ENCODE data around the gene HOPX. TPM values are rescaled to one million over a fixed set of nuclear protein-coding genes. Genes with fewer than 3 reads are reported as not detected.

HOPX gene
- total and polyA plus RNA-seq, 4 donors, result 144 to 792 (median 590) TPM

DNA sequence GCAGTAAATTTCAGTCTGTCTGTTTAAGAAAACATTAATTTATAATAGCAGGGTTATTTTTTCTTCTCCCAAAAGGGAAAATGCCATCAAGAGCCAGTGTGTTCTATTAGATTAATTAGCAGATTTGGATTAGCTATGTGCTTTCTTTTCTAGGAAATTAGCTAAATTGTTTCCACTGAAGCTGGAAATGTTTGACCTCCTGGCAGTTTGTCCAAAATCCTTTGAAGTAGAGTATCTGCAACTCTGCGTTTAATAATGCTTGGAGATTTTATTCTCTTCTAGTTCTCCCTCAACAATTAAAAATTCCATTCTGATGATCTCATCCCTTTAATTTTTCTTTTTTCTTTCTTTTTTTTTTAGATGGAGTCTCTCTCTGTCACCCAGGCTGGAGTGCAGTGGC is 27.1 kb upstream of the HOPX start:
- Histone ChIP-seq H3K36me3 (ENCODE audit: control insufficient read depth in 4 of 4, insufficient read depth in 4 of 4, low read length in 4 of 4) (no peaks in the 10 kb centered on the region), H3K27me3 (ENCODE audit: control insufficient read depth in 3 of 3, insufficient read depth in 3 of 3, low read length in 2 of 3) (no peaks in the 10 kb centered on the region), H3K27ac (ENCODE audit: low read depth in 1 of 2, low read length in 1 of 2) (no peak overlapping the region), H3K4me3 (no peak overlapping the region), H3K9me3 (ENCODE audit: control insufficient read depth in 4 of 4, insufficient read depth in 3 of 4, low read length in 3 of 4) (peaks cover 0 to 4% (median 1%) of the 10 kb centered on the region in 4 donors), H3K9ac (ENCODE audit: insufficient read depth in 1 of 2, low read length in 2 of 2) (no peak overlapping the region), H3K4me1 (ENCODE audit: control insufficient read depth in 5 of 5, insufficient read depth in 5 of 5, low read length in 5 of 5) (peaks cover 0 to 12% (median 2%) of the 10 kb centered on the region in 5 donors)
- 63 to 85% methylated on average over 1 of the region's 1 CpG for WGBS, 2 donors
- ATAC-seq (ENCODE audit: insufficient read depth, low FRiP score) (no peak), DNase-seq (peak in 2 of 3 donors; percentile 30 to 46)
- TF ChIP-seq, protein P1, sequence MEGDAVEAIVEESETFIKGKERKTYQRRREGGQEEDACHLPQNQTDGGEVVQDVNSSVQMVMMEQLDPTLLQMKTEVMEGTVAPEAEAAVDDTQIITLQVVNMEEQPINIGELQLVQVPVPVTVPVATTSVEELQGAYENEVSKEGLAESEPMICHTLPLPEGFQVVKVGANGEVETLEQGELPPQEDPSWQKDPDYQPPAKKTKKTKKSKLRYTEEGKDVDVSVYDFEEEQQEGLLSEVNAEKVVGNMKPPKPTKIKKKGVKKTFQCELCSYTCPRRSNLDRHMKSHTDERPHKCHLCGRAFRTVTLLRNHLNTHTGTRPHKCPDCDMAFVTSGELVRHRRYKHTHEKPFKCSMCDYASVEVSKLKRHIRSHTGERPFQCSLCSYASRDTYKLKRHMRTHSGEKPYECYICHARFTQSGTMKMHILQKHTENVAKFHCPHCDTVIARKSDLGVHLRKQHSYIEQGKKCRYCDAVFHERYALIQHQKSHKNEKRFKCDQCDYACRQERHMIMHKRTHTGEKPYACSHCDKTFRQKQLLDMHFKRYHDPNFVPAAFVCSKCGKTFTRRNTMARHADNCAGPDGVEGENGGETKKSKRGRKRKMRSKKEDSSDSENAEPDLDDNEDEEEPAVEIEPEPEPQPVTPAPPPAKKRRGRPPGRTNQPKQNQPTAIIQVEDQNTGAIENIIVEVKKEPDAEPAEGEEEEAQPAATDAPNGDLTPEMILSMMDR (IDR thresholded peaks at IDR 0.05; ENCODE audit: control extremely low read depth, extremely low read depth), result no peak

DNA sequence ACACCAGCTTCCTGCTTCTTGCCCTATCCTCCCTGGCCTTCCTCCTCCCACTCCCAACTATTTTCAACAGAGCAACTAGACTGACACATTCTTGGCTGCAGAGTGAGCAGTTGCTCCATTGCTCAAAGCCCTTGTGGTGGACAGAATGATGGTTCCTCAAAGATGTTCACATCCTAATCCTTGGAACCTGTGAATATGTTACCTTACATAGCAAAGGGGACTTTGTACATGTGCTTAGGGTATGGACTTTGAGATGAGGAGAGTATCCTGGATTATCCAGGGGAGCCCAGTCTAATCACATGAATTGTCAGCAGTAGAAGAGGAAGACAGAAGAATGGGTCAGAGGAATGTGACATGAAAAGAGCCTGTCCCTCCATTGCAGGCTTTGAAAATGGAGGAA is 24.9 kb upstream of the HOPX start:
- Histone ChIP-seq H3K4me1 (ENCODE audit: control insufficient read depth in 5 of 5, insufficient read depth in 5 of 5, low read length in 5 of 5) (peaks cover 0 to 12% (median 2%) of the 10 kb centered on the region in 5 donors), H3K36me3 (ENCODE audit: control insufficient read depth in 4 of 4, insufficient read depth in 4 of 4, low read length in 4 of 4) (no peaks in the 10 kb centered on the region), H3K9ac (ENCODE audit: insufficient read depth in 1 of 2, low read length in 2 of 2) (no peak overlapping the region), H3K27ac (ENCODE audit: low read depth in 1 of 2, low read length in 1 of 2) (no peak overlapping the region), H3K27me3 (ENCODE audit: control insufficient read depth in 3 of 3, insufficient read depth in 3 of 3, low read length in 2 of 3) (no peaks in the 10 kb centered on the region), H3K4me3 (no peak overlapping the region), H3K9me3 (ENCODE audit: control insufficient read depth in 4 of 4, insufficient read depth in 3 of 4, low read length in 3 of 4) (no peaks in the 10 kb centered on the region)
- ATAC-seq (ENCODE audit: insufficient read depth, low FRiP score) (no peak), DNase-seq (no peak)
- TF ChIP-seq, protein P1 (IDR thresholded peaks at IDR 0.05; ENCODE audit: control extremely low read depth, extremely low read depth), result no peak

DNA sequence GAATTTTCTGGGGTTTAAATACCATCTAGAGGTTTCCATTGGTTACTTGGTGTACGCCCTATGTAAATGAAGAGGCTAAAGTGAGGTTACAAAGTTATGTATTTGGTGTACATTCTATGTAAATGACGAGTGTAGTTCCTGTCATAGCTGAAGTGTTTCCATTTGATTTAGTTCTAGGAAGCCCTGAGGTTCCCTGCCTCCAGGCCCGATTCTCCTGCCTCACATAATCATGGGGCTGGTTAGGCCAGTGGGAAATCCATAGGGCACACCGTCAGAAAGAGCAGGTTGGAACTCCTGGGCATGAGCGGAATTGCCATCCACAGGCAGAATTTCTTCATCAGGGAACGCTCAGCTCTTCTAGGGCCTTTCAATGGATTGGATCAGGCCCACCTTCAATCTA is 24.2 kb upstream of the HOPX start:
- no peak for DNase-seq
- no peak for ATAC-seq (ENCODE audit: insufficient read depth, low FRiP score)
- TF ChIP-seq, protein P1 (IDR thresholded peaks at IDR 0.05; ENCODE audit: control extremely low read depth, extremely low read depth), result no peak
- Histone ChIP-seq H3K27ac (ENCODE audit: low read depth in 1 of 2, low read length in 1 of 2) (no peak overlapping the region), H3K27me3 (ENCODE audit: control insufficient read depth in 3 of 3, insufficient read depth in 3 of 3, low read length in 2 of 3) (no peaks in the 10 kb centered on the region), H3K4me3 (no peak overlapping the region), H3K9me3 (ENCODE audit: control insufficient read depth in 4 of 4, insufficient read depth in 3 of 4, low read length in 3 of 4) (no peaks in the 10 kb centered on the region), H3K36me3 (ENCODE audit: control insufficient read depth in 4 of 4, insufficient read depth in 4 of 4, low read length in 4 of 4) (no peaks in the 10 kb centered on the region), H3K4me1 (ENCODE audit: control insufficient read depth in 5 of 5, insufficient read depth in 5 of 5, low read length in 5 of 5) (peaks cover 0 to 12% (median 2%) of the 10 kb centered on the region in 5 donors), H3K9ac (ENCODE audit: insufficient read depth in 1 of 2, low read length in 2 of 2) (no peak overlapping the region)
- 95 to 96% methylated on average over 6 of the region's 6 CpGs for WGBS, 2 donors
